T-helper 22 cell (primary cell): ENCODE data around the gene CACNA2D3.

ENCODE experiments used
- DNase-seq: peaks from one replicate; pipeline ENCODE4 v3.0.0-alpha.2; 2020; ENCODE audit warnings: low read depth

Gene CACNA2D3

GRCh38 chr3:54374214-54374852, 252.0 kb downstream of the CACNA2D3 start:
- no peak for DNase-seq

GRCh38 chr3:54376142-54376807, 253.9 kb downstream of the CACNA2D3 start:
- no peak for DNase-seq

GRCh38 chr3:54376939-54377578, 254.7 kb downstream of the CACNA2D3 start:
- DNase-seq = no peak

DNA sequence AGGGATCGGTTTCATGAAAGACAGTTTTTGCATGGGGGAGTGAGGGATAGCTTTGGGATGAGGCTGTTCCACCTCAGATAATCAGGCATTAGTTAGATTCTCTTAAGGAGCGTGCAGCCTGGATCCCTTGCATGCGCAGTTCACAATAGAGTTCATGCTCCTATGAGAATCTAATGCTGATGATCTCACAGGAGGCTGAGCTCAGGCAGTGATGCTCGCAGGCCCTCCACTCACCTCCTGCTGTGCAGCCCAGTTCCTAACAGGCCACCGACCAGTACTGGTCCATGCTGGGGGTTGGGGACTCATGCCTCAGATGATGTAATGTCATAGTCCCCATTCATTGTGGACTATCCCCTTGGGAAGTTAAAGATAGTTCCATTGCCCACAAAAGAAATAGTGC, 255.8 kb downstream of the CACNA2D3 start:
- no peak for DNase-seq

DNA sequence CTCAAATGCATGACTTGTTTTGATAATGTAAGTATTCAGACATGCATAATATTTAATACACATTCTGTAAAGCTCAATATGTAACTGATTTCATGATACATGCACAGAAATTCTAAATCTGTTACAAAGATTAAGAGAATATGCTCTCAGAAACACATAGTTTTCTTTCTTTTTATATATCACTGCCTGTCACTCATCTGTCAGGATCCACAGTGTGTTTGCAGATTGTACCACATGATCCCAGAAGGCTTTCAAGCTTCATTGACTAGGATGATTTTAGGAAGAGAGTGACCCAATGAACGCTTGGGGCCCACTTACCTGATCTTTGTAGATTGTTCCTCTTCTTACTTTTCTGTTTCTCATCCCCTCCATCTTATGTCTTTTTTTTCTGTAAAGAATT, 261.9 kb downstream of the CACNA2D3 start:
- no peak for DNase-seq

DNA sequence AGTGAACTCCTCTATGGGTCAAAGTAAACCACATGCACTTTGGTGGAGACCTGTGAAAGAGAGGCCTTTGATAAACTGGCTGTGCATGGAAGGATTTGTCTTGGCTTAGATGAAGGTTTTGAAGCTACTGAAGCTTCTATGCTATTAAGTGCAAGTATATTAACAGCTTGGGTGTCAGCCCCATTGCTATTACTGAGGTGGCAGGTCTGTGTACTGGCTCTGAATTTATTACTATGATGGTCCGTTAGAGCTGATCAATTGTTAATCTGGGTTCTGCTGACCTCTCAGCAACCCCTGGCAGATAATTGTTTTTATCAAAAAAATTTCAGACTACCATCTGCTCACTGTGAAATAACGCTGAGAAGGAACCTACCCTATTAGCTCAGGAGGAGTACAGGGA, 268.2 kb downstream of the CACNA2D3 start:
- DNase-seq = no peak

- DNase-seq = no peak
Measured at GRCh38 chr3:54393150-54393549, 270.8 kb downstream of the CACNA2D3 start.

DNA sequence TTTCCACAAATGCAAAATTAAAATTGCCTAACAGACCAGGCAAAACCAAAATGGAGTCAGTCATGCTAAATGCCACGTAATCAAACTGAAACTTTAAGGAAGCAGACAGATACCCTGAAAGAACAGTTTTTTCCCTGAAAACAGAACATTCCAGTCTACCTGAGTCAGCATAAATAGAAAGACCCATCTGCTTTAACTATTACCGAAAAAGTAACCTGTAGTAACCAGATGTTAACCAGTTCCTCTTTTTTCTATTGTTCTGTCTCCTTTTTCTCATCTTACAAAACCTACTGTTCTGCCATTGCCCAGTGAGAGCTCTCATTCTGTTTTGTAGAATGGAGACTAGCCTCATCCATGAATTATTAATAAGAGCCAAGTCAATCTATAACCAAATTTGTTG, 286.0 kb downstream of the CACNA2D3 start:
- DNase-seq = no peak

- no peak for DNase-seq
Measured at GRCh38 chr3:54421943-54422342, 299.6 kb downstream of the CACNA2D3 start.

- no peak for DNase-seq
Measured at GRCh38 chr3:54424292-54424691, 301.9 kb downstream of the CACNA2D3 start.

DNA sequence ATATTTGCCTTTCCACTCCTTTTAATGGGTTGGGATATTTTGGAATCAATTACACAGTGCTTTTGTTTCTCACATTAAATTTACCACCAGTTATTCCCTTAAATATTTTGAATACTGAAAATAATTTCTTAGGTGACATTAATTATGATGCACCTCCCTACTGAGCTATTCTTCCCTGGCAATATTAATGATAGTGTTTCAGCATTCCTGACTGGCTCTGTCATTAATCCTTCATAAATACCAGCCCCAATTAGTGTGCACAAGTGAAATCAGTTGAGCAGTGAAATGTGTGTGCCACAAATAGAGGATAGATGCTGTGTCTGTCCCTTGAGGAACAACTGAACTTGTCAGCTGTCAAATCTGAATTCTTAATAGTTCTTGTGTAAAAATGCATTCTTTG, 304.0 kb downstream of the CACNA2D3 start:
- no peak for DNase-seq

GRCh38 chr3:54427501-54427900, 305.1 kb downstream of the CACNA2D3 start:
- no peak for DNase-seq

DNA sequence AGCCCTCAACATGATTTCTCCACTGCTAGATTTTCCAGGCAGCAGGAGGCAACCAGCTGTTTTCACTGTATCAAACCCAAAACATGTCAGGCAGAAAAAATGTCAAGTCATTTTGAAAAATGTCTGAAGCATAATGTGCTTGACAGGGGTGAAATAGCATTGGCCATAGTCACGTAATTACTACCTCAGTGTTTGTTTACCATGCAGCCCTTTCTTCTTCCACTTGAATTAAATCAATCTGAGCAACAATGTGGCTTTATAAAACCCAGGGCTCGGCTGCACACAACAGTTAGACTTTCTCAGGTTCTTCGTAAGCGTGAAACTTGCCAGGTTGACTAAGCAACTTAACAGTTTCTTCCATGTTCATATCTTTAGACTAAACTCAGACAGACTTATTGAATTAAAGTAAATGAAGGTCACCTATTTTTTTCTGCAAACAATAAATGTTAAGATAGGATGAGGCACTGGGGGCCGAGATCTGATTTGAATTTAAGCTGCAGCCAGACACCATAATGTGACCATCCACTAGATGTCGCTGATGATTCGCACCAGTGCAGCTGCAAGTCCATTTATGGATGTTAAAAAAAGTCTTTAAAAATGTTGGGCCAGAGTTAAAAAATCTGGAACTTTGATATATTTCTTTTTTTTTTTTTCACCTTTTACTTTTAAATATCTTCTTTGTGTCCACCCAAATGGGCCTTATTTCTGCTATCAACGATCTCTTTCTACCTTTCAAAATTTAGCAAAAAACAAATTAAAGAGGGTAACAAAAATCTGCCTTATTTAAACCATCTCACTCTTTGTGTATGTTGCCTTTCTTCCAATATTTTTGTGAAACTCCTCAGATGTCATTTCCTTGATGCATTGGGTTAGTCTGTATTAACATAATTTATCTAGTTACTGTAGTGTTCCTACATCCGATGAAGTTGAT, 305.9 kb downstream of the CACNA2D3 start:
- no peak for DNase-seq

DNA sequence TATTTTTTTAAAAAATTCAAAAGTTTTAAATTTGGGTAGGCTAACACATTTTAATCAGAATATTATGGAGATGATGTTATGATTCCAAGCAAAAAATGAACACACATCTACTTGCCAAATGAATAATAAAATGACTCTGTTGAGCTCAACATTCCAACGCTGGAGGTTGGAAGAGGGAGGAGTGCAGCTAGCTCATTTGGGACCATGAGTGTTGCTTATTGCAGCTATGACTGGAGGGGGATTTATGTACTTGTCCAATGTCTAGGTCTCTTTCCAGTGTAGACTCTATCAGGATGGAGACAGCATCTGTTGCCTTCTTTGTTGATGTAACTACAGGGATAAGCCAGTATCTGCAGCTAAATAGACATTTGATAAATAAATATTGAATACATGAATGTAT, 310.6 kb downstream of the CACNA2D3 start:
- no peak for DNase-seq

DNA sequence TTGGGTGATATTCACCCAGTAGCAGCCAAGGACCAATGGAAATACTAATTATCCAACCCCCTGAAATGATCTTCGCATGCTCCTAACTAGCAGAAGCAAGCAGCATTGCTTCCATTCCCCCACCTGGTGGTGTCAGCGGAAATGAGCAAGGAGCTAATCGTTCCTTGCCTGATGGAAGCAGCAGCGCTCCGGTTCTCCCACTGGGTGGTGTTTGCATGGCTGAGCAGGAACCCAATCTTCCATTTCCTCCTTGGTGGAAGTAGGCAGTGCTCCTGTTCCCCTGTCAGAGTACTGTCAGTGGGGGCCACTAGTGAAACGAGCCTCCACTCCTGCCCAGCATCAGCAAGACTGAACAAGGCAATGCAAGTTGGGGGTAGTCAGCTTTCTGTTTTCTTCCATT, 311.5 kb downstream of the CACNA2D3 start:
- no peak for DNase-seq

GRCh38 chr3:54434756-54435155, 312.4 kb downstream of the CACNA2D3 start:
- no peak for DNase-seq

DNA sequence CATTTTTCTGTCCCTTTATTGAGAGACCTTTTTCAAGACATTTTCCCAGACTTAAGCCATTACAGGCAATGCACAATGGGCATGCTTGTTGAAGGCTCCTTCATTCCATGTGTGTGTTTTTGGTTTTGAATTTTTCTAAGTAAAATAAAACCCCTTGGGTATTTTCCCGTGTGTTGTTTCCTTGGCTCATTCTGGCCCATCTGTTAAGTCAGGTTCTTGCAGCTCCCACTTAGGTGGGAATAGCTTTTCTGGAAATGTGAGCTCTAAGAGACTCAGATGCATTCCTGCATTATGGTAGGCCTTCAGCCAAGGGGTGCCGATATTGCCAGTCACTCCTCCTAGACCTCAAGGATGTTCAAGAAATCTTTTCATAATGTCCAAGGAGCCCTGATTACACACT, 314.9 kb downstream of the CACNA2D3 start:
- DNase-seq = no peak

- no peak for DNase-seq
Measured at GRCh38 chr3:54443561-54444161, 321.3 kb downstream of the CACNA2D3 start.

GRCh38 chr3:54445630-54446029, 323.3 kb downstream of the CACNA2D3 start:
- no peak for DNase-seq

GRCh38 chr3:54447427-54447826, 325.1 kb downstream of the CACNA2D3 start:
- no peak for DNase-seq

DNA sequence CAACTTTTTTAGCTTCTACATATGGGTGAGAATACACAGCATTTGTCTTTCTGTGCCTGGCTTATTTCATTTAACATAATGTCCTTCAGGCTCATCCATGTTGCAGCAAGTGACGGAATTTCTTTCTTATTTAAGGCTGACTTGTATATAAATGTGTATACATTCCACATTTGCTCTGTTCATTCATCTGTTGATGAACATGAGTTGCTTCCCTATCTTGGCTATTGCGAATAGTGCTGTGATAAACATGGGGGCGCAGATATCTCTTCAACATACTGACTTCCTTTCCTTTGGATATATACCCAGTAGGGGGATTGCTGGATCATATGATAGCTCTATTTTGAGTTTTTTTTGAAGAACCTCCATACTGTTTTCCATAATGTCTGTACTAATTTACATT, 332.5 kb downstream of the CACNA2D3 start:
- no peak for DNase-seq

DNA sequence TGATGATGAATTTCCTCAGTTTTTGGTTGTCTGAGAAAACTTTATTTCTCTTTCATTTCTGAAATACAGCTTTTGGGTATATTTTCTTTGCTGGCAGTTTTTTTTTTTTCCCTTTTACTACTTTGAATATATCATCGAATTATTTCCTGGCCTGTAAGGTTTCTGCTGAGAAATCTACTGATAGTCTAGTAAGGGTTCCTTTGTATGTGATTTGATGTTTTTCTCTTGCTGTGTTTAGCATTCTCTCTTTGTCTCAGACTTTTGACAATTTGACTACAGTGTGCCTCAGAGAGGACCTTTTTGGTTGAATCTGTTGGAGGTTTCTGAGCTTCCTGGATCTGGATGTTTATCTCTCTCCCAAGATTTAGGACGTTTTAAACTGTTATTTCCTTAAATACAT, 336.0 kb downstream of the CACNA2D3 start:
- DNase-seq = no peak
